Adrenal gland (tissue), 12 donors: ENCODE results near the gene CCDC167. TPM values are rescaled to one million over a fixed set of nuclear protein-coding genes. Genes with fewer than 3 reads are reported as not detected.
"Not testable (repeated sequence)": the region's sequence is repeated elsewhere in the genome, so short reads cannot be mapped to it uniquely, and the experiment has no call there.

ENCODE experiments used
- DNase-seq, 7 donors: peaks; one replicate each; pipeline ENCODE4 v3.0.0-alpha.2; 2019 to 2020
- H3K27ac ChIP-seq, 5 donors: fragments of 200-600 bp; sonication (generic) in 4 of 5; 1 replicate in 3 of 5; 2 replicates in 2 of 5; pipeline versions ENCODE4 v1.5.1 to v1.8.0; 2016 to 2020; ENCODE audit warnings: mild to moderate bottlenecking in 1 of 5
- H3K27me3 ChIP-seq: fragments of 200-600 bp; 2 replicates; pipeline ENCODE4 v1.8.0; 2021
- H3K36me3 ChIP-seq, 2 donors: fragments of 200-600 bp; replicated peaks in 1 of 2; 1 replicate in 1 of 2; 2 replicates in 1 of 2; pipeline versions ENCODE4 v1.5.1 to v1.8.0; 2018 to 2022
- H3K4me1 ChIP-seq, 2 donors: fragments of 200-600 bp; replicated peaks in 1 of 2; 1 replicate in 1 of 2; 2 replicates in 1 of 2; pipeline versions ENCODE4 v1.5.1 to v1.8.0; 2018 to 2021
- H3K4me3 ChIP-seq, 4 donors: fragments of 200-600 bp; sonication (generic) in 3 of 4; one replicate each; pipeline ENCODE4 v1.5.1; 2016 to 2018
- H3K9me3 ChIP-seq, 3 donors: fragments of 200-600 bp; sonication (generic) in 1 of 3; replicated peaks in 1 of 3; 1 replicate in 2 of 3; 2 replicates in 1 of 3; pipeline versions ENCODE4 v1.5.1 to v1.8.0; 2016 to 2021
- POLR2A ChIP-seq, 2 donors: fragments of 450-650 bp; IDR thresholded peaks; one replicate each; pipeline ENCODE4 v1.6.1; 2017; ENCODE audit warnings: antibody characterized with exemption in 2 of 2, mild to moderate bottlenecking in 2 of 2, moderate library complexity in 1 of 2
- WGBS, 4 donors: extraction: QIAGEN DNeasy Blood & Tissue Kit in 2 of 4; methylation state at CpG; one replicate each; pipeline versions ENCODE4 v1.1.5 to v1.1.7; 2013 to 2017; 5-methylcytosine and 5-hydroxymethylcytosine counted together
- intact Hi-C, 2 donors: fragments of 100-400 bp; cut with DNase I; formaldehyde crosslinking; loops; one replicate each; pipeline versions ENCODE4 v1.14.1 to v1.15.0; 2022 to 2023
- polyA plus RNA-seq, 3 donors: library from polyadenylated mRNA; stranded (reverse); fragments of 200-250 nt in 2 of 3; fragments of 350-450 nt in 1 of 3; fragmentation: Illumina TruSeq in 1 of 3; extraction: RNeasy Lipid Tissue Mini Kit (QIAGEN cat#74804) in 1 of 3; gene quantifications; one replicate each; pipeline ENCODE4 v1.2.3, GENCODE V29; 2013 to 2014
- total RNA-seq, 9 donors: library from RNA; depleted of rRNA in 4 of 9; stranded (reverse); fragments of >200 nt in 4 of 9; fragments of 120-200 nt in 1 of 9; fragmentation: NEBNext Ultra II Directional in 1 of 9; extraction: Animal tissue kit (Norgen Biotek cat#: 25700) in 1 of 9; gene quantifications; one replicate each; pipeline versions ENCODE4 v1.1.0 to v1.2.4, GENCODE V29; 2013 to 2023
- TF ChIP-seq, protein P1 (sequence below), 6 experiments: fragments of 450-650 bp in 4 of 6; fragments of 200-600 bp in 2 of 6; sonication (generic) in 1 of 6; IDR thresholded peaks; 1 replicate in 5 of 6; 2 replicates in 1 of 6; pipeline versions ENCODE4 v1.5.1 to v1.8.0; 2016 to 2021; ENCODE audit warnings: antibody characterized with exemption in 6 of 6, mild to moderate bottlenecking in 2 of 6, moderate library complexity in 1 of 6
- donor health status: healthy with polysubstance abuse.
- donor health status: Bipolar disorder and iron deficiency.
- donor health status: DM: yes; HTN: yes; CAD: no.
- donor health status: DM: no; HTN: no; CAD: no.
- donor health status: DM: no; HTN: no; CAD: no.
- donor health status: DM: yes; HTN: yes; CAD: no.

Gene CCDC167
- total and polyA plus RNA-seq, 12 donors = 14.4 to 69.2 (median 20.9) TPM

GRCh38 chr6:37503309-37503965, 3.7 kb upstream of the CCDC167 start:
- Histone ChIP-seq H3K4me1 (peaks cover 3 to 9% of the 10 kb centered on the region in 2 donors), H3K4me3 (no peak overlapping the region), H3K27me3 (no peaks in the 10 kb centered on the region), H3K27ac (no peak overlapping the region), H3K9me3 (no peaks in the 10 kb centered on the region), H3K36me3 (no peaks in the 10 kb centered on the region)
- no peak for DNase-seq
- TF ChIP-seq, protein P1, sequence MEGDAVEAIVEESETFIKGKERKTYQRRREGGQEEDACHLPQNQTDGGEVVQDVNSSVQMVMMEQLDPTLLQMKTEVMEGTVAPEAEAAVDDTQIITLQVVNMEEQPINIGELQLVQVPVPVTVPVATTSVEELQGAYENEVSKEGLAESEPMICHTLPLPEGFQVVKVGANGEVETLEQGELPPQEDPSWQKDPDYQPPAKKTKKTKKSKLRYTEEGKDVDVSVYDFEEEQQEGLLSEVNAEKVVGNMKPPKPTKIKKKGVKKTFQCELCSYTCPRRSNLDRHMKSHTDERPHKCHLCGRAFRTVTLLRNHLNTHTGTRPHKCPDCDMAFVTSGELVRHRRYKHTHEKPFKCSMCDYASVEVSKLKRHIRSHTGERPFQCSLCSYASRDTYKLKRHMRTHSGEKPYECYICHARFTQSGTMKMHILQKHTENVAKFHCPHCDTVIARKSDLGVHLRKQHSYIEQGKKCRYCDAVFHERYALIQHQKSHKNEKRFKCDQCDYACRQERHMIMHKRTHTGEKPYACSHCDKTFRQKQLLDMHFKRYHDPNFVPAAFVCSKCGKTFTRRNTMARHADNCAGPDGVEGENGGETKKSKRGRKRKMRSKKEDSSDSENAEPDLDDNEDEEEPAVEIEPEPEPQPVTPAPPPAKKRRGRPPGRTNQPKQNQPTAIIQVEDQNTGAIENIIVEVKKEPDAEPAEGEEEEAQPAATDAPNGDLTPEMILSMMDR (IDR thresholded peaks at IDR 0.05) = no peak
- TF ChIP-seq POLR2A (IDR thresholded peaks at IDR 0.05) = no peak
- 49 to 58% (median 54%) methylated on average over 6 to 7 of the region's 7 CpGs for WGBS, 4 donors
- intact Hi-C loops = no loop called here

GRCh38 chr6:37502703-37503291, 3.1 kb upstream of the CCDC167 start:
- 60 to 78% (median 67%) methylated on average over 7 of the region's 7 CpGs for WGBS, 4 donors
- TF ChIP-seq POLR2A (IDR thresholded peaks at IDR 0.05) = no peak
- TF ChIP-seq, protein P1 (IDR thresholded peaks at IDR 0.05) = no peak
- H3K9me3 ChIP-seq = no peaks in the 10 kb centered on the region
- no peak overlapping the region for H3K4me3 ChIP-seq
- no peaks in the 10 kb centered on the region for H3K36me3 ChIP-seq
- H3K27ac ChIP-seq = peak overlapping the region in 1 of 5 donors; percentile 44
- H3K4me1 ChIP-seq = peaks cover 3 to 9% of the 10 kb centered on the region in 2 donors
- no peaks in the 10 kb centered on the region for H3K27me3 ChIP-seq
- no peak for DNase-seq
- intact Hi-C loops = no loop called here

DNA sequence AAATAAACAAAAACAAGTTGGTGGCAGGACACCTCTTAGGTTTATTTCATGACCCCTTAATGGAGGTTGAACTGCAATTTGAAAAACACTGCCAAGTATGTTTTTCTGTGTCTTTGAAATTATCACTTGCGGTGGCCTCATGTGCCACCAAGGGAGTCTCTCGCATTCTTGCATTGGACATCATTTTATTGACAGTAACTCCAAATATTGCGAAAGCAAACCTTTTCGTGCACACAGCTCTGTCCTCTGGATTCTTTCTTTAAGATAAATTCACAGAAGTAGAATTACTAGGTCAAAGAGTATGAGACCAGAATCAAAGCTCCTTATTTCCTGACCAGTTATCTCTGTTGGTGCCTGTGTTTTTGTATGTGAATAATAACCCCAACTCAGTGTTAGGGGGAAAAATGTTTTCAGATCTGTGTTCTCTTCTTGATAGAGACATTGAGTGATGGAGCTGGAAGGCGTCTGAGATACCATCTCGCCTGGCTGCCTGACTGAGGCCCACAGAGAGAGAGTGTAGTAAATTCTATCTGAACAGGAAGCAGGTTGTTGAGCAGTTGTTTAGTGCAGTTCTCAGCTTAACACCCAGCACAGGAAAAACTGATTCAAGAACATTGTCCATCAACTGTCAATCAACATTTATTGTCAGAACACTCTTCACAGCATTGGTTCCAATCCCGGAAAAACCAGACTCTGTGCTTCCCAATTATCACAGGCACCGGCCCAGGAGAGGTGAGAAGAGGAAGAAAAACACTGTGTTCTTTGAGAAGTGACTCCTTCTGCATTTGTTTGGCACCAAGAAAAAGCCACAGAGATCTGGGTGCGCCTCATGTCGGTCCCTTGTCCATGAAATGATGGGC, 2.2 kb upstream of the CCDC167 start:
- H3K27ac ChIP-seq = peak overlapping the region in 1 of 5 donors; percentile 44
- H3K4me1 ChIP-seq = peaks cover 3 to 9% of the 10 kb centered on the region in 2 donors

DNA sequence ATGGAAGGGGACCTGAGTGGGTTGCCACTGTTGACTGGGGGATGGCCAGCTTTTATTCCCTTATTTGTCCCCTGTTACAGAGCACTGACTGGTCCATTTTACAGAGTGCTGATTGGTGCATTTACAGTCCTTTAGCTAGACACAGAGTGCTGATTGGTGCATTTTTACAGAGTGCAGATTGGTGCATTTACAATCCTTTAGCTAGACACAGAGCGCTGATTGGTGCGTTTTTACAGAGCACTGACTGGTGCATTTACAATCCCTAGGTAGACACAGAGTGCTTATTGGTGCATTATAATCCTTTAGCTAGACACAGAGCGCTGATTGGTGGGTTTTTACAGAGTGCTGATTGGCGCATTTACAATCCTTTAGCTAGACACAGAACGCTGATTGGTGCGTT, 1.2 kb upstream of the CCDC167 start:
- H3K4me3 ChIP-seq, H3K36me3 ChIP-seq, H3K9me3 ChIP-seq, H3K27me3 ChIP-seq, H3K27ac ChIP-seq, intact Hi-C loops, H3K4me1 ChIP-seq, DNase-seq: not testable (repeated sequence)
- WGBS, 4 donors = 95 to 98% (median 96%) methylated on average over 6 of the region's 6 CpGs

More for the DNA sequence above, 2.2 kb upstream of the CCDC167 start:
- DNase-seq = no peak
- no peak overlapping the region for H3K4me3 ChIP-seq
- no peaks in the 10 kb centered on the region for H3K36me3 ChIP-seq
- intact Hi-C loops = no loop called here
- no peaks in the 10 kb centered on the region for H3K9me3 ChIP-seq
- no peak for TF ChIP-seq POLR2A (IDR thresholded peaks at IDR 0.05)
- TF ChIP-seq, protein P1 (IDR thresholded peaks at IDR 0.05) = no peak
- 66 to 75% (median 72%) methylated on average over 10 of the region's 10 CpGs for WGBS, 4 donors
- no peaks in the 10 kb centered on the region for H3K27me3 ChIP-seq
